ENCODE results near the gene PANK1. TPM values are rescaled to one million over a fixed set of nuclear protein-coding genes. Genes with fewer than 3 reads are reported as not detected.

PANK1 gene
- total RNA-seq, 1 experiment from 2014 or later: 19.2 TPM

DNA sequence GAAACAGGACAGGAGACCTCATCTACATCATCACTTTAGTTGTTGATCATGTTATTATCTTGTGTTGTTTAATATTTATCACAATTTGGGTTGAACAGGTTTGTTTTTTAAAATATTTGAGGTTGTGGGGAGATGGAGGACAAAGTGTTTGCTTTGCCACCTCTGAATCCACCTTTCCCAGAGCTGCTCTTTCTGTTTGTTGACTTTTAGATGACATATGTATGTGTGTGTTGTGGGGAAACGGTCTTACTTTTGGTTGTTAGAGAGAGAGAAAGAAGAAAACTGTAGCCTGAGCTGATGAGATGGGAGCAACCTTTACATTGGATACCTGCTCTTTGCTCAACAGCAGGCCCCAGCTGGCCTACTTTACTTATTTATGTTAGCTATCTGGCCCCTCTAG is 90.6 kb downstream of the PANK1 start:
- BruUV-seq (replicated peaks): no TSS peak
- Histone ChIP-seq H3K4me3 (ENCODE audit: low read depth, low read length, poor library complexity, severe bottlenecking) (no peak overlapping the region), H3K4me1 (ENCODE audit: insufficient read depth, low read length, poor library complexity, severe bottlenecking) (no peaks in the 10 kb centered on the region), H3K36me3 (ENCODE audit: insufficient read depth, low read length, poor library complexity, severe bottlenecking) (no peaks in the 10 kb centered on the region), H3K27me3 (replicated peaks; ENCODE audit: insufficient read depth, low read depth, low read length, poor library complexity) (no peaks in the 10 kb centered on the region), H3K27ac (ENCODE audit: low read depth, low read length, poor library complexity, severe bottlenecking) (no peak overlapping the region), H3K9me3 (ENCODE audit: low read depth, low read length, poor library complexity, severe bottlenecking) (no peaks in the 10 kb centered on the region)
- ChIA-PET CTCF (no interaction called here), POLR2A (ENCODE audit: low non-redundant PET) (no interaction called here)
- TF ChIP-seq EZH2 (IDR thresholded peaks at IDR 0.05; ENCODE audit: borderline replicate concordance, low read depth, low read length, poor library complexity, severe bottlenecking): no peak
- TF ChIP-seq, protein P1, sequence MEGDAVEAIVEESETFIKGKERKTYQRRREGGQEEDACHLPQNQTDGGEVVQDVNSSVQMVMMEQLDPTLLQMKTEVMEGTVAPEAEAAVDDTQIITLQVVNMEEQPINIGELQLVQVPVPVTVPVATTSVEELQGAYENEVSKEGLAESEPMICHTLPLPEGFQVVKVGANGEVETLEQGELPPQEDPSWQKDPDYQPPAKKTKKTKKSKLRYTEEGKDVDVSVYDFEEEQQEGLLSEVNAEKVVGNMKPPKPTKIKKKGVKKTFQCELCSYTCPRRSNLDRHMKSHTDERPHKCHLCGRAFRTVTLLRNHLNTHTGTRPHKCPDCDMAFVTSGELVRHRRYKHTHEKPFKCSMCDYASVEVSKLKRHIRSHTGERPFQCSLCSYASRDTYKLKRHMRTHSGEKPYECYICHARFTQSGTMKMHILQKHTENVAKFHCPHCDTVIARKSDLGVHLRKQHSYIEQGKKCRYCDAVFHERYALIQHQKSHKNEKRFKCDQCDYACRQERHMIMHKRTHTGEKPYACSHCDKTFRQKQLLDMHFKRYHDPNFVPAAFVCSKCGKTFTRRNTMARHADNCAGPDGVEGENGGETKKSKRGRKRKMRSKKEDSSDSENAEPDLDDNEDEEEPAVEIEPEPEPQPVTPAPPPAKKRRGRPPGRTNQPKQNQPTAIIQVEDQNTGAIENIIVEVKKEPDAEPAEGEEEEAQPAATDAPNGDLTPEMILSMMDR (conservative IDR thresholded peaks at IDR 0.05; ENCODE audit: low read depth, low read length): no peak
- DNase-seq (ENCODE audit: low spot score): no peak
- intact Hi-C loops (cut with micrococcal nuclease; ENCODE audit: unreplicated experiment): loop anchor here (5.0 kb wide), 1 partner anchor 87 kb away; no protein-coding TSS in a partner anchor

DNA sequence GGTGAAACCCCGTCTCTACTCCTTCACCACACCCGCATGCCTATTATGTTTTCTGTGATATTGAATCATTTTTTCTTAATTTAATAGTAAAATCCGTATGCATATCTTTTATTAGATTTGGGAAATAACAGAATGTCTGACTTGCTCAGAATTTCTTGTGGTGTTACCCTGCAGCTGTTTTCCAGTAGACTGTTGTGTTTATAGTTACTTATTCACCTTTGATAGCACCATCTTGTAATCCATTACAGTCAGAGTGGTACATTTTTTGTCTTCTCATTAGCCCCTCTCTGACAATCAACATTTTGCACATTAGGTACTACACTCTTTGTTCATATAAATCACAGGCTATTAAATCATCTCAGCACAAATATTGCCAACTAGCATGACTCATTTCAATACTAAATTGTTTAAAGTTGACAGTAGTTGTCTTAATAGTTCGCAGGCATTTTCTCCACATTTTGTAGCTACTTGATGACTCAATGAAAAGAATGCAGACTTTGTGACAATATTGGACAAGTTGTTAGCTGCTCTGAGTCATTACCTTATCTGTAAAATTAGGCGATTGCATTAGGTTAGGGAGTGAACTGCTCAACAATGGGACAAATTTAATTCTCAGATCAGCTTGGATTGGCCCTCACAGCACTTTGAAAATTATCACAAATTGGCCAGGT is 91.8 kb downstream of the PANK1 start:
- ChIA-PET POLR2A (ENCODE audit: low non-redundant PET) (no interaction called here), CTCF (interaction anchor here (0.6 kb wide), 1 partner anchor 666 kb away, joined by 3 read pairs; no protein-coding TSS in a partner anchor)
- intact Hi-C loops (cut with micrococcal nuclease; ENCODE audit: unreplicated experiment): loop anchor here (5.0 kb wide), 1 partner anchor 86 kb away; no protein-coding TSS in a partner anchor
- BruUV-seq (replicated peaks): no TSS peak
- no peaks in the 10 kb centered on the region for H3K9me3 ChIP-seq (ENCODE audit: low read depth, low read length, poor library complexity, severe bottlenecking)
- H3K4me1 ChIP-seq (ENCODE audit: insufficient read depth, low read length, poor library complexity, severe bottlenecking): peaks cover 6% of the 10 kb centered on the region
- no peak overlapping the region for H3K27ac ChIP-seq (ENCODE audit: low read depth, low read length, poor library complexity, severe bottlenecking)
- no peaks in the 10 kb centered on the region for H3K27me3 ChIP-seq (replicated peaks; ENCODE audit: insufficient read depth, low read depth, low read length, poor library complexity)
- DNase-seq (ENCODE audit: low spot score): peak; percentile 76
- no peak for TF ChIP-seq EZH2 (IDR thresholded peaks at IDR 0.05; ENCODE audit: borderline replicate concordance, low read depth, low read length, poor library complexity, severe bottlenecking)
- TF ChIP-seq, protein P1 (conservative IDR thresholded peaks at IDR 0.05; ENCODE audit: low read depth, low read length): no peak
- H3K36me3 ChIP-seq (ENCODE audit: insufficient read depth, low read length, poor library complexity, severe bottlenecking): no peaks in the 10 kb centered on the region
- no peak overlapping the region for H3K4me3 ChIP-seq (ENCODE audit: low read depth, low read length, poor library complexity, severe bottlenecking)

DNA sequence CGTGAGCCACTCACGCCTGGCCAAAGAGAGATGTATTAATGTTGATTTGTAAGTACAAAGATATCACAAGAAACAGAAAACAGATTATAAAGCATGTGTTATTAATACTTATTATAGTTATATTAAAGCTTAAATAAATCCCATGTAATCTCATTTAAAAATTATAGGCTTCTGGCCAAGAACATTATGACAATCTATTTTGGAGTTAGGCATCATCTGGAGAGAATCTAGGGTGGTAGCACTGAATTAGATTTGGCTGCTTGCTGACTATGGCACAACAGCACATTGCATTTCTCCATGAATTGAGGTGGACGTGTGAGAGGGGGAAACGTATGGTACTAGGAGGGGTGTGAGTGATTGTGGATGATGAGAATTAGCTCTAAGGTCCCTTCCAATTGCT is 92.8 kb downstream of the PANK1 start:
- TF ChIP-seq EZH2 (IDR thresholded peaks at IDR 0.05; ENCODE audit: borderline replicate concordance, low read depth, low read length, poor library complexity, severe bottlenecking): no peak
- TF ChIP-seq, protein P1 (conservative IDR thresholded peaks at IDR 0.05; ENCODE audit: low read depth, low read length): no peak
- ChIA-PET POLR2A (ENCODE audit: low non-redundant PET) (no interaction called here), CTCF (interaction anchor here (0.5 kb wide), 1 partner anchor 176 kb away, joined by 9 read pairs; no protein-coding TSS in a partner anchor)
- intact Hi-C loops (cut with micrococcal nuclease; ENCODE audit: unreplicated experiment): loop anchor here (5.0 kb wide), 1 partner anchor 85 kb away; no protein-coding TSS in a partner anchor
- H3K9me3 ChIP-seq (ENCODE audit: low read depth, low read length, poor library complexity, severe bottlenecking): no peaks in the 10 kb centered on the region
- H3K4me3 ChIP-seq (ENCODE audit: low read depth, low read length, poor library complexity, severe bottlenecking): no peak overlapping the region
- H3K27ac ChIP-seq (ENCODE audit: low read depth, low read length, poor library complexity, severe bottlenecking): no peak overlapping the region
- BruUV-seq (replicated peaks): no TSS peak
- H3K27me3 ChIP-seq (replicated peaks; ENCODE audit: insufficient read depth, low read depth, low read length, poor library complexity): no peaks in the 10 kb centered on the region
- H3K36me3 ChIP-seq (ENCODE audit: insufficient read depth, low read length, poor library complexity, severe bottlenecking): no peaks in the 10 kb centered on the region
- no peak for DNase-seq (ENCODE audit: low spot score)
- peaks cover 6% of the 10 kb centered on the region for H3K4me1 ChIP-seq (ENCODE audit: insufficient read depth, low read length, poor library complexity, severe bottlenecking)

Data from A673 (cell line).